RWPE2 (cell line): ENCODE data around the gene INTS13.

ENCODE experiments used
- ATAC-seq: fragments of 200-7000 bp; cut with Tn5 transposase; 3 replicates; pipeline ENCODE4 v1.9.1; 2021; ENCODE audit warnings: low read depth
- DNase-seq: peaks from one replicate; pipeline ENCODE4 v3.0.0-alpha.2; 2020; ENCODE audit warnings: low spot score
- H3K27ac ChIP-seq: fragments of 450-650 bp; 2 replicates; pipeline ENCODE4 v1.5.1; 2017; ENCODE audit warnings: mild to moderate bottlenecking; ENCODE audit not compliant: poor library complexity, severe bottlenecking
- H3K27me3 ChIP-seq: fragments of 250-450 bp; sonication (Bioruptor Pico); 2 replicates; pipeline ENCODE4 v1.5.1; 2021; ENCODE audit warnings: mild to moderate bottlenecking, moderate library complexity; ENCODE audit not compliant: insufficient read depth, poor library complexity, severe bottlenecking
- H3K36me3 ChIP-seq: fragments of 250-450 bp; sonication (Bioruptor Pico); 2 replicates; pipeline ENCODE4 v1.5.1; 2020; ENCODE audit warnings: low read depth, mild to moderate bottlenecking, moderate library complexity
- H3K4me1 ChIP-seq: fragments of 250-450 bp; sonication (Bioruptor Pico); 2 replicates; pipeline ENCODE4 v1.5.1; 2021; ENCODE audit warnings: mild to moderate bottlenecking, moderate library complexity; ENCODE audit not compliant: insufficient read depth, poor library complexity, severe bottlenecking
- H3K4me3 ChIP-seq: fragments of 250-450 bp; sonication (Bioruptor Pico); 2 replicates; pipeline ENCODE4 v1.5.1; 2021; ENCODE audit warnings: mild to moderate bottlenecking, moderate library complexity; ENCODE audit not compliant: severe bottlenecking
- H3K9me3 ChIP-seq: fragments of 250-450 bp; sonication (Bioruptor Pico); 2 replicates; pipeline ENCODE4 v1.5.1; 2021; ENCODE audit warnings: mild to moderate bottlenecking, moderate library complexity; ENCODE audit not compliant: severe bottlenecking
- CTCF ChIP-seq: fragments of 450-650 bp; IDR thresholded peaks from one replicate; pipeline ENCODE4 v1.5.1; 2017; ENCODE audit warnings: mild to moderate bottlenecking, moderate library complexity; ENCODE audit not compliant: poor library complexity, severe bottlenecking

Gene INTS13

GRCh38 chr12:26937863-26938700 lies at the start of gene INTS13, which contains the start of gene FGFR1OP2:
TSS of gene INTS13 (minus strand) at chr12:26937981. CDS start at chr12:26936803, 1,178 bp downstream.
TSS of gene FGFR1OP2 (plus strand) at chr12:26938470. CDS start at chr12:26954159, 15,689 bp downstream.
- no peaks in the 10 kb centered on the region for H3K27me3 ChIP-seq
- H3K4me1 ChIP-seq: peaks cover 7% of the 10 kb centered on the region
- H3K9me3 ChIP-seq: no peaks in the 10 kb centered on the region
- peak; percentile 92 for DNase-seq
- H3K27ac ChIP-seq: peak within 1 kb of the TSS; percentile 72
- H3K36me3 ChIP-seq: peaks cover 16% of the 10 kb centered on the region
- peak within 1 kb of the TSS; percentile 71 for H3K4me3 ChIP-seq
- peak; percentile 90 for ATAC-seq
- TF ChIP-seq CTCF: no peak

- H3K27me3 ChIP-seq: no peaks in the 10 kb centered on the region
- no peaks in the 10 kb centered on the region for H3K4me1 ChIP-seq
- H3K27ac ChIP-seq: no peak overlapping the region
- ATAC-seq: no peak
- no peak for TF ChIP-seq CTCF
- peaks cover 4% of the 10 kb centered on the region; the same call in 1 of the 2 replicates for H3K36me3 ChIP-seq
- H3K4me3 ChIP-seq: no peak overlapping the region
- no peaks in the 10 kb centered on the region for H3K9me3 ChIP-seq
- no peak for DNase-seq
Observed at GRCh38 chr12:26982866-26983265, 45.1 kb upstream of the INTS13 start.

- H3K4me1 ChIP-seq: no peaks in the 10 kb centered on the region
- DNase-seq: no peak
- H3K27me3 ChIP-seq: no peaks in the 10 kb centered on the region
- H3K4me3 ChIP-seq: no peak overlapping the region
- H3K36me3 ChIP-seq: peaks cover 4% of the 10 kb centered on the region; the same call in 1 of the 2 replicates
- no peak overlapping the region for H3K27ac ChIP-seq
- no peaks in the 10 kb centered on the region for H3K9me3 ChIP-seq
- ATAC-seq: no peak
- no peak for TF ChIP-seq CTCF
Observed at GRCh38 chr12:26979733-26980132, 42.0 kb upstream of the INTS13 start.

- Histone ChIP-seq H3K36me3 (peaks cover 4% of the 10 kb centered on the region; the same call in 1 of the 2 replicates), H3K9me3 (no peaks in the 10 kb centered on the region), H3K27me3 (no peaks in the 10 kb centered on the region), H3K4me3 (no peak overlapping the region), H3K27ac (no peak overlapping the region), H3K4me1 (no peaks in the 10 kb centered on the region)
- TF ChIP-seq CTCF: no peak
- DNase-seq: no peak
- ATAC-seq: no peak
Observed at GRCh38 chr12:26978801-26979200, 41.0 kb upstream of the INTS13 start.

- no peak overlapping the region for H3K4me3 ChIP-seq
- no peaks in the 10 kb centered on the region for H3K9me3 ChIP-seq
- no peak for ATAC-seq
- no peaks in the 10 kb centered on the region for H3K4me1 ChIP-seq
- H3K36me3 ChIP-seq: peaks cover 7% of the 10 kb centered on the region; the same call in 1 of the 2 replicates
- H3K27ac ChIP-seq: no peak overlapping the region
- no peak for TF ChIP-seq CTCF
- H3K27me3 ChIP-seq: no peaks in the 10 kb centered on the region
- no peak for DNase-seq
Observed at GRCh38 chr12:26976687-26977086, 38.9 kb upstream of the INTS13 start.
